A549 (cell line): Measurements from ENCODE around the gene CBLIF. TPM values are rescaled to one million over a fixed set of nuclear protein-coding genes. Genes with fewer than 3 reads are reported as not detected.
A peak's percentile ranks its signal among the peaks of the same experiment; 100 is the strongest.
"Not testable (repeated sequence)": the region's sequence is repeated elsewhere in the genome, so short reads cannot be mapped to it uniquely, and the experiment has no call there.

Experiments
- ATAC-seq, 2 experiments: fragments of 200-7000 bp in 1 of 2; fragments of >200 bp in 1 of 2; cut with Nextera tagmentation in 1 of 2; cut with Tn5 transposase in 1 of 2; 3 replicates each; pipeline versions ENCODE4 v1.8.0 to v1.9.1; 2018 to 2020; ENCODE audit warnings: mild to moderate bottlenecking in 1 of 2, moderate library complexity in 1 of 2
- CTCF ChIA-PET: fragments of 300-600 bp; sonication (Branson Sonifier 250); formaldehyde crosslinking; extraction: SDS; loops from one replicate; lab custom pipeline; 2021; ENCODE audit warnings: antibody characterized with exemption, inconsistent platforms; lab: Yijun Ruan, JAX
- POLR2A ChIA-PET: fragments of 350-600 bp; formaldehyde crosslinking; extraction: SDS; loops from one replicate; lab custom pipeline; 2021; ENCODE audit warnings: antibody characterized with exemption, inconsistent platforms; lab: Yijun Ruan, JAX
- DNase-seq, 2 experiments: peaks; one replicate each; pipeline versions ENCODE4 v3.0.0 to v3.0.0-alpha.2; 2011 to 2016; ENCODE audit warnings: low read depth in 1 of 2, low spot score in 1 of 2
- FAIRE-seq: peaks from 2 replicates; lab custom pipeline; 2011; peaks lifted over from hg19 to GRCh38; lab: Jason Lieb, UNC
- H3K27ac ChIP-seq, 2 experiments: fragments of >200 bp; sonication (Bioruptor Twin); formaldehyde crosslinking; 3 replicates each; pipeline ENCODE4 v1.5.1; 2016 to 2017
- H3K4me1 ChIP-seq: fragments of >200 bp; sonication (Bioruptor Twin); formaldehyde crosslinking; 3 replicates; pipeline ENCODE4 v1.6.1; 2016
- H3K4me2 ChIP-seq: fragments of >200 bp; sonication (Bioruptor Twin); formaldehyde crosslinking; 3 replicates; pipeline ENCODE4 v1.6.1; 2016
- H3K4me3 ChIP-seq: fragments of >200 bp; sonication (Bioruptor Twin); formaldehyde crosslinking; 3 replicates; pipeline ENCODE4 v1.5.1; 2016
- H3K9me3 ChIP-seq: fragments of >200 bp; sonication (Bioruptor Twin); formaldehyde crosslinking; 3 replicates; pipeline ENCODE4 v1.6.1; 2016
- BHLHE40 ChIP-seq: IDR thresholded peaks from 2 replicates; pipeline ENCODE4 v1.6.1; 2012; ENCODE audit warnings: low read depth, low read length, inconsistent platforms
- CBX2 ChIP-seq: fragments of 200-600 bp; sonication (generic); IDR thresholded peaks from 2 replicates; pipeline ENCODE4 v1.6.1; 2016; ENCODE audit warnings: low read depth, mild to moderate bottlenecking, borderline replicate concordance
- CEBPB ChIP-seq, 2 experiments: fragments of >200 bp in 1 of 2; sonication (Bioruptor Twin) in 1 of 2; formaldehyde crosslinking in 1 of 2; IDR thresholded peaks; 2 replicates each; pipeline ENCODE4 v1.6.1; 2012 to 2016
- CHD2 ChIP-seq: fragments of 150-350 bp; IDR thresholded peaks from 2 replicates; pipeline ENCODE4 v1.6.1; 2014; ENCODE audit warnings: low read length; ENCODE audit not compliant: partially characterized antibody
- CTCF ChIP-seq: fragments of >200 bp; sonication (Bioruptor Twin); formaldehyde crosslinking; IDR thresholded peaks from 3 replicates; pipeline ENCODE4 v1.5.1; 2016
- E2F6 ChIP-seq: IDR thresholded peaks from 2 replicates; pipeline ENCODE4 v1.6.1; 2012; ENCODE audit warnings: low read depth, borderline replicate concordance
- EHF ChIP-seq: fragments of 250-450 bp; sonication (Bioruptor Pico); IDR thresholded peaks from 2 replicates; pipeline ENCODE4 v1.5.0; 2020; ENCODE audit warnings: mild to moderate bottlenecking
- EHMT2 ChIP-seq: fragments of 200-600 bp; sonication (generic); IDR thresholded peaks from 2 replicates; pipeline ENCODE4 v1.6.1; 2016; ENCODE audit warnings: antibody characterized with exemption, low read depth, mild to moderate bottlenecking, moderate library complexity
- ELK1 ChIP-seq: fragments of 150-350 bp; IDR thresholded peaks from 2 replicates; pipeline ENCODE4 v1.6.1; 2014; ENCODE audit warnings: low read depth, mild to moderate bottlenecking, low read length
- EP300 ChIP-seq, 2 experiments: fragments of >200 bp; sonication (Bioruptor Twin); formaldehyde crosslinking; IDR thresholded peaks; 2 replicates in 1 of 2; 3 replicates in 1 of 2; pipeline ENCODE4 v1.6.1; 2016 to 2017
- ESRRA ChIP-seq: fragments of 150-350 bp; IDR thresholded peaks from 2 replicates; pipeline ENCODE4 v1.6.1; 2014; ENCODE audit warnings: mild to moderate bottlenecking, low read length, borderline replicate concordance
- FOSL2 ChIP-seq, 2 experiments: fragments of 450-650 bp in 1 of 2; fragments of >200 bp in 1 of 2; sonication (Bioruptor Twin) in 1 of 2; formaldehyde crosslinking; IDR thresholded peaks; 2 replicates each; pipeline versions ENCODE4 v1.5.0 to v1.6.1; 2016 to 2020; ENCODE audit warnings: mild to moderate bottlenecking in 1 of 2, moderate library complexity in 1 of 2
- GATA3 ChIP-seq: IDR thresholded peaks from 2 replicates; pipeline ENCODE4 v1.6.1; 2012; ENCODE audit warnings: borderline replicate concordance
- HOXB13 ChIP-seq: fragments of 250-450 bp; sonication (Bioruptor Pico); IDR thresholded peaks from 2 replicates; pipeline ENCODE4 v1.5.0; 2020; ENCODE audit warnings: low read depth, mild to moderate bottlenecking, moderate library complexity
- HOXB5 ChIP-seq: fragments of 250-450 bp; sonication (Bioruptor Pico); IDR thresholded peaks from 2 replicates; pipeline ENCODE4 v1.5.0; 2020; ENCODE audit warnings: mild to moderate bottlenecking, moderate library complexity
- MAFK ChIP-seq: fragments of 450-650 bp; IDR thresholded peaks from 2 replicates; pipeline ENCODE4 v1.6.1; 2014; ENCODE audit not compliant: partially characterized antibody
- NPAS2 ChIP-seq: fragments of 250-450 bp; sonication (Bioruptor Pico); IDR thresholded peaks from 2 replicates; pipeline ENCODE4 v1.8.0; 2022; ENCODE audit warnings: mild to moderate bottlenecking, moderate library complexity, borderline replicate concordance
- PBX3 ChIP-seq: IDR thresholded peaks from 2 replicates; pipeline ENCODE4 v1.6.1; 2012
- PHF8 ChIP-seq: fragments of 200-600 bp; sonication (generic); IDR thresholded peaks from 2 replicates; pipeline ENCODE4 v1.6.1; 2016; ENCODE audit warnings: low read depth, mild to moderate bottlenecking, antibody characterized with exemption, moderate library complexity, borderline replicate concordance
- POLR2A ChIP-seq: IDR thresholded peaks from 2 replicates; pipeline ENCODE4 v1.6.1; 2012; ENCODE audit warnings: mild to moderate bottlenecking, low read length
- POLR2AphosphoS2 ChIP-seq: conservative IDR thresholded peaks from 2 replicates; pipeline ENCODE4 v1.6.1; 2012; ENCODE audit warnings: low read length, improper control_type of control experiment, inconsistent platforms
- RNF2 ChIP-seq: fragments of 200-600 bp; sonication (generic); IDR thresholded peaks from 2 replicates; pipeline ENCODE4 v1.6.1; 2016; ENCODE audit warnings: low read depth, mild to moderate bottlenecking, antibody characterized with exemption, moderate library complexity, borderline replicate concordance
- SMC3 ChIP-seq: fragments of >200 bp; sonication (Bioruptor Twin); formaldehyde crosslinking; IDR thresholded peaks from 3 replicates; pipeline ENCODE4 v1.6.1; 2018; ENCODE audit warnings: inconsistent platforms
- TFCP2L1 ChIP-seq: fragments of 250-450 bp; sonication (Bioruptor Pico); IDR thresholded peaks from 2 replicates; pipeline ENCODE4 v1.5.0; 2021; ENCODE audit warnings: mild to moderate bottlenecking
- TP53 ChIP-seq: fragments of 250-450 bp; sonication (Bioruptor Pico); IDR thresholded peaks from 2 replicates; pipeline ENCODE4 v1.5.0; 2021; ENCODE audit warnings: mild to moderate bottlenecking, moderate library complexity
- ZNF302 ChIP-seq: fragments of 250-450 bp; sonication (Bioruptor Pico); IDR thresholded peaks from 2 replicates; pipeline ENCODE4 v1.9.0; 2021; ENCODE audit warnings: inconsistent platforms, mild to moderate bottlenecking, moderate library complexity
- WGBS: methylation state at CpG from one replicate; pipeline ENCODE4 v1.1.6; 2017; ENCODE audit errors: missing lambda C conversion rate; 5-methylcytosine and 5-hydroxymethylcytosine counted together
- polyA plus RNA-seq, 4 experiments: library from polyadenylated mRNA; depleted of rRNA in 3 of 4; stranded (reverse); fragments of >200 nt; fragmentation: RNase III in 1 of 4; extraction: RNeasy Plus Mini Kit Qiagen cat#74134 plus additional on column Dnase treatment in 1 of 4; gene quantifications; 2 replicates in 3 of 4; 3 replicates in 1 of 4; pipeline ENCODE4 v1.2.3, GENCODE V29; 2011 to 2017
- TF ChIP-seq, protein P1 (sequence below): fragments of 250-450 bp; sonication (Bioruptor Pico); IDR thresholded peaks from 2 replicates; pipeline ENCODE4 v1.5.0; 2020; ENCODE audit warnings: low read depth, mild to moderate bottlenecking, moderate library complexity

Gene CBLIF
- polyA plus RNA-seq, 2 of the 4 experiments (the other 2 are of a cell fraction) = not detected

- H3K4me2 ChIP-seq = peak overlapping the region; percentile 81
- no peaks in the 10 kb centered on the region for H3K9me3 ChIP-seq
- POLR2A ChIA-PET = interaction anchor here (1.3 kb wide), 1 partner anchor 118 kb away, joined by 3 read pairs; the partner anchor contains the start of gene PATL1
- TF ChIP-seq EP300 (IDR thresholded peaks at IDR 0.05) (no peak), POLR2AphosphoS2 (no peak), GATA3 (no peak; the same call in 1 of the 2 replicates), CHD2 (no peak), RNF2 (no peak), HOXB13 (no peak), ESRRA (no peak), PBX3 (no peak), TFCP2L1 (no peak), EHMT2 (no peak), HOXB5 (CRISPR knock-in tag) (no peak)
- 75% methylated on average over 4 of the region's 4 CpGs for WGBS
- DNase-seq = no peak
- ATAC-seq = peak in 1 of 2 experiments; percentile 79; a peak in 4 of 6 replicates
- H3K27ac ChIP-seq = no peak overlapping the region; a peak in 1 of 6 replicates
- FAIRE-seq = no peak
- H3K4me1 ChIP-seq = peaks cover 19% of the 10 kb centered on the region
- H3K4me3 ChIP-seq = no peak overlapping the region
- CTCF ChIA-PET = interaction anchor here (1.9 to 5.3 kb wide), 5 partner anchors 9 to 33 kb away, joined by 5 to 29 read pairs (median 17); partner anchors contain the start of gene STX3
Observed at GRCh38 chr11:59787255-59787588, 58.1 kb downstream of the CBLIF start.

- no peak overlapping the region for H3K4me3 ChIP-seq
- TF ChIP-seq ZNF302 (no peak), E2F6 (no peak), NPAS2 (CRISPR knock-in tag) (no peak), PHF8 (no peak), POLR2AphosphoS2 (no peak), MAFK (no peak), GATA3 (no peak), FOSL2 (IDR thresholded peaks at IDR 0.05) (no peak), FOSL2 (CRISPR knock-in tag; IDR thresholded peaks at IDR 0.05) (no peak), CTCF (no peak), BHLHE40 (no peak), ELK1 (no peak), TP53 (CRISPR knock-in tag) (no peak), POLR2A (no peak), EHF (CRISPR knock-in tag) (no peak), CEBPB (IDR thresholded peaks at IDR 0.05) (no peak), SMC3 (no peak), CBX2 (no peak), CHD2 (no peak)
- TF ChIP-seq, protein P1, sequence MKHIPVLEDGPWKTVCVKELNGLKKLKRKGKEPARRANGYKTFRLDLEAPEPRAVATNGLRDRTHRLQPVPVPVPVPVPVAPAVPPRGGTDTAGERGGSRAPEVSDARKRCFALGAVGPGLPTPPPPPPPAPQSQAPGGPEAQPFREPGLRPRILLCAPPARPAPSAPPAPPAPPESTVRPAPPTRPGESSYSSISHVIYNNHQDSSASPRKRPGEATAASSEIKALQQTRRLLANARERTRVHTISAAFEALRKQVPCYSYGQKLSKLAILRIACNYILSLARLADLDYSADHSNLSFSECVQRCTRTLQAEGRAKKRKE (CRISPR knock-in tag) = no peak
- H3K9me3 ChIP-seq = no peaks in the 10 kb centered on the region
- WGBS = 66% methylated on average over 4 of the region's 4 CpGs
- no peak for FAIRE-seq
- H3K4me2 ChIP-seq = no peak overlapping the region
- ATAC-seq = no peak
- H3K4me1 ChIP-seq = peaks cover 19% of the 10 kb centered on the region
- no peak for DNase-seq
- no peak overlapping the region for H3K27ac ChIP-seq
- ChIA-PET CTCF (interaction anchor here (1.0 to 5.3 kb wide), 6 partner anchors 8 to 32 kb away, joined by 3 to 29 read pairs (median 15); partner anchors contain the start of gene STX3), POLR2A (interaction anchor here (0.7 to 0.9 kb wide), 3 partner anchors 16 to 220 kb away, joined by 3 to 4 read pairs (median 4); no protein-coding TSS in a partner anchor)
Observed at GRCh38 chr11:59785818-59786217, 59.5 kb downstream of the CBLIF start.

GRCh38 chr11:59784441-59784840 lies 60.9 kb downstream of the CBLIF start:
- CTCF ChIA-PET = interaction anchor here (3.1 to 5.3 kb wide), 3 partner anchors 11 to 30 kb away, joined by 13 to 29 read pairs (median 21); partner anchors contain the start of gene STX3
- WGBS = 89% methylated on average over 5 of the region's 5 CpGs
- FAIRE-seq, DNase-seq, H3K9me3 ChIP-seq, H3K4me2 ChIP-seq, ATAC-seq, POLR2A ChIA-PET, H3K27ac ChIP-seq, H3K4me3 ChIP-seq: not testable (repeated sequence)
- H3K4me1 ChIP-seq = peaks cover 19% of the 10 kb centered on the region
